H9 (cell line): ENCODE measurements around the gene UTS2B. TPM values are rescaled to one million over a fixed set of nuclear protein-coding genes. Genes with fewer than 3 reads are reported as not detected.

Source experiments
- DNase-seq: peaks from one replicate; pipeline ENCODE4 v3.0.0-alpha.2; 2017
- H2AFZ ChIP-seq: one replicate; pipeline ENCODE4 v1.6.1; 2013; ENCODE audit warnings: mild to moderate bottlenecking, low read length, control low read depth, moderate library complexity
- H2AK5ac ChIP-seq: 2 replicates; pipeline ENCODE4 v1.6.1; 2013; ENCODE audit warnings: low read length, control low read depth, mixed read lengths; ENCODE audit not compliant: insufficient read length
- H2BK120ac ChIP-seq: one replicate; pipeline ENCODE4 v1.6.1; 2013; ENCODE audit warnings: low read depth, mild to moderate bottlenecking, low read length, control low read depth, inconsistent platforms; ENCODE audit not compliant: poor library complexity, severe bottlenecking
- H2BK12ac ChIP-seq: 2 replicates; pipeline ENCODE4 v1.6.1; 2013; ENCODE audit warnings: low read length, control low read depth, mixed read lengths, low read depth; ENCODE audit not compliant: insufficient read length
- H2BK15ac ChIP-seq: 2 replicates; pipeline ENCODE4 v1.6.1; 2013; ENCODE audit warnings: low read depth, low read length, control low read depth
- H2BK20ac ChIP-seq: one replicate; pipeline ENCODE4 v1.6.1; 2013; ENCODE audit warnings: low read depth, mild to moderate bottlenecking, low read length, control low read depth, inconsistent platforms; ENCODE audit not compliant: poor library complexity, severe bottlenecking
- H2BK5ac ChIP-seq: 2 replicates; pipeline ENCODE4 v1.6.1; 2013; ENCODE audit warnings: low read length, control low read depth, mixed read lengths; ENCODE audit not compliant: insufficient read length
- H3K14ac ChIP-seq: 2 replicates; pipeline ENCODE4 v1.6.1; 2013; ENCODE audit warnings: low read length, control low read depth; ENCODE audit not compliant: insufficient read depth
- H3K18ac ChIP-seq: 2 replicates; pipeline ENCODE4 v1.6.1; 2013; ENCODE audit warnings: low read depth, mild to moderate bottlenecking, mixed read lengths, low read length, control low read depth; ENCODE audit not compliant: insufficient read length
- H3K23ac ChIP-seq: 2 replicates; pipeline ENCODE4 v1.6.1; 2013; ENCODE audit warnings: low read length, control low read depth, mixed read lengths, low read depth; ENCODE audit not compliant: insufficient read length
- H3K23me2 ChIP-seq: 2 replicates; pipeline ENCODE4 v1.6.1; 2013; ENCODE audit warnings: low read depth, mild to moderate bottlenecking, mixed read lengths, low read length, control low read depth; ENCODE audit not compliant: insufficient read length, poor library complexity, severe bottlenecking
- H3K27ac ChIP-seq: 2 replicates; pipeline ENCODE4 v1.5.1; 2013; ENCODE audit warnings: low read length, control low read depth, mixed read lengths, low read depth; ENCODE audit not compliant: insufficient read length
- H3K27me3 ChIP-seq: 2 replicates; pipeline ENCODE4 v1.6.1; 2013; ENCODE audit warnings: low read length, control low read depth, inconsistent platforms; ENCODE audit not compliant: insufficient read depth
- H3K4ac ChIP-seq: 2 replicates; pipeline ENCODE4 v1.6.1; 2013; ENCODE audit warnings: low read depth, mild to moderate bottlenecking, control low read depth, inconsistent platforms, low read length, moderate library complexity
- H3K4me1 ChIP-seq: 2 replicates; pipeline ENCODE4 v1.6.1; 2013; ENCODE audit warnings: low read length, control low read depth, inconsistent platforms; ENCODE audit not compliant: insufficient read depth
- H3K4me2 ChIP-seq: 2 replicates; pipeline ENCODE4 v1.6.1; 2013; ENCODE audit warnings: low read length, control low read depth, mixed read lengths; ENCODE audit not compliant: insufficient read length, insufficient read depth
- H3K56ac ChIP-seq: 2 replicates; pipeline ENCODE4 v1.6.1; 2013; ENCODE audit warnings: low read depth, mild to moderate bottlenecking, mixed read lengths, low read length, control low read depth; ENCODE audit not compliant: insufficient read length
- H3K79me1 ChIP-seq: 2 replicates; pipeline ENCODE4 v1.6.1; 2013; ENCODE audit warnings: low read depth, mild to moderate bottlenecking, moderate library complexity, low read length, control low read depth, inconsistent platforms; ENCODE audit not compliant: insufficient read depth, poor library complexity, severe bottlenecking
- H3K79me2 ChIP-seq: 2 replicates; pipeline ENCODE4 v1.6.1; 2013; ENCODE audit warnings: low read length, control low read depth, inconsistent platforms; ENCODE audit not compliant: insufficient read depth
- H3K9ac ChIP-seq: 2 replicates; pipeline ENCODE4 v1.6.1; 2013; ENCODE audit warnings: low read length, control low read depth, mixed read lengths; ENCODE audit not compliant: insufficient read length; ENCODE audit errors: extremely low read depth
- H3K9me3 ChIP-seq: one replicate; pipeline ENCODE4 v1.6.1; 2013; ENCODE audit warnings: low read depth, low read length, inconsistent platforms; ENCODE audit not compliant: control insufficient read depth
- H3T11ph ChIP-seq: one replicate; pipeline ENCODE4 v1.6.1; 2013; ENCODE audit warnings: mild to moderate bottlenecking, low read length, control low read depth, inconsistent platforms
- H4K20me1 ChIP-seq: one replicate; pipeline ENCODE4 v1.6.1; 2013; ENCODE audit not compliant: control insufficient read depth, insufficient read length, insufficient read depth
- H4K5ac ChIP-seq: 2 replicates; pipeline ENCODE4 v1.6.1; 2013; ENCODE audit warnings: low read depth, mild to moderate bottlenecking, mixed read lengths, low read length, control low read depth; ENCODE audit not compliant: insufficient read length
- H4K8ac ChIP-seq: replicated peaks from 2 replicates; pipeline ENCODE4 v1.6.1; 2013; ENCODE audit warnings: low read length, control low read depth, mixed read lengths, low read depth; ENCODE audit not compliant: insufficient read length
- H4K91ac ChIP-seq: 2 replicates; pipeline ENCODE4 v1.6.1; 2013; ENCODE audit warnings: low read depth, mild to moderate bottlenecking, moderate library complexity, mixed read lengths, low read length, control low read depth; ENCODE audit not compliant: insufficient read length
- H3K27ac Mint-ChIP-seq, 3 experiments: 2 replicates in 2 of 3; 3 replicates in 1 of 3; pipeline ENCODE4 v1.8.0; 2020 to 2021; ENCODE audit warnings: mixed read lengths in 3 of 3, mild to moderate bottlenecking in 1 of 3, moderate library complexity in 1 of 3
- H3K27me3 Mint-ChIP-seq: 2 replicates; pipeline ENCODE4 v1.8.0; 2021; ENCODE audit warnings: low read depth, mild to moderate bottlenecking, moderate library complexity, mixed read lengths
- H3K36me3 Mint-ChIP-seq, 3 experiments: 2 replicates in 2 of 3; 3 replicates in 1 of 3; pipeline ENCODE4 v1.8.0; 2020 to 2021; ENCODE audit warnings: low read depth in 3 of 3, mixed read lengths in 3 of 3; ENCODE audit not compliant: insufficient read depth in 1 of 3
- H3K4me1 Mint-ChIP-seq, 2 experiments: 2 replicates each; pipeline ENCODE4 v1.8.0; 2020; ENCODE audit warnings: mixed read lengths in 2 of 2
- H3K4me3 Mint-ChIP-seq, 2 experiments: 2 replicates in 1 of 2; 3 replicates in 1 of 2; pipeline ENCODE4 v1.8.0; 2020 to 2021; ENCODE audit warnings: mild to moderate bottlenecking in 2 of 2, mixed read lengths in 2 of 2, moderate library complexity in 1 of 2
- H3K9me3 Mint-ChIP-seq, 2 experiments: 2 replicates in 1 of 2; 3 replicates in 1 of 2; pipeline ENCODE4 v1.8.0; 2020; ENCODE audit warnings: mild to moderate bottlenecking in 2 of 2, mixed read lengths in 2 of 2, moderate library complexity in 1 of 2
- WGBS: extraction: QIAGEN DNeasy Blood & Tissue Kit; methylation state at CpG from one replicate; pipeline ENCODE4 v1.1.7; 2013; ENCODE audit warnings: missing lambda C conversion rate, low lambda C conversion rate, mixed read lengths; ENCODE audit not compliant: insufficient read length; ENCODE audit errors: extremely low coverage; 5-methylcytosine and 5-hydroxymethylcytosine counted together
- total RNA-seq: library from RNA; stranded (reverse); gene quantifications from 2 replicates; pipeline ENCODE4 v1.2.1, GENCODE V29; 2021
- TF ChIP-seq, protein P1 (sequence below): fragments of 200-600 bp; sonication (generic); conservative IDR thresholded peaks from 3 replicates; pipeline ENCODE4 v1.8.0; 2021; ENCODE audit warnings: antibody characterized with exemption, mild to moderate bottlenecking

The UTS2B gene
- total RNA-seq, 1 experiment from 2014 or later = 0.09 TPM

- Mint-ChIP-seq H3K36me3 (no peaks in the 10 kb centered on the region), H3K9me3 (no peaks in the 10 kb centered on the region)
- no peak overlapping the region for H3K18ac ChIP-seq
Measured at GRCh38 chr3:191263850-191264249, 66.5 kb downstream of the UTS2B start.

More at GRCh38 chr3:191263850-191264249, 66.5 kb downstream of the UTS2B start:
- H3K4me1 Mint-ChIP-seq = peaks cover 28 to 49% of the 10 kb centered on the region in 2 experiments
- H2BK15ac ChIP-seq = no peak overlapping the region
- H2BK120ac ChIP-seq = no peak overlapping the region
- H3K9me3 ChIP-seq = no peaks in the 10 kb centered on the region
- H4K8ac ChIP-seq = no peak overlapping the region
- no peak overlapping the region for H2BK20ac ChIP-seq
- no peaks in the 10 kb centered on the region for H3K79me2 ChIP-seq
- H3K23ac ChIP-seq = no peak overlapping the region
- H4K91ac ChIP-seq = no peak overlapping the region
- H3K27ac ChIP-seq = no peak overlapping the region
- no peak overlapping the region for H2AK5ac ChIP-seq
- no peak for DNase-seq
- no peak overlapping the region for H3K56ac ChIP-seq
- no peaks in the 10 kb centered on the region for H4K20me1 ChIP-seq
- H2BK5ac ChIP-seq = no peak overlapping the region
- no peak overlapping the region for H2AFZ ChIP-seq
- H3K4me2 ChIP-seq = no peak overlapping the region
- no peak overlapping the region for H3K4ac ChIP-seq
- H3K23me2 ChIP-seq = no peaks in the 10 kb centered on the region
- H3K79me1 ChIP-seq = no peaks in the 10 kb centered on the region
- H3K4me3 Mint-ChIP-seq = no peak overlapping the region
- no peak overlapping the region for H3K14ac ChIP-seq
- H3K4me1 ChIP-seq = peaks cover 1% of the 10 kb centered on the region; the same call in 1 of the 2 replicates
- H4K5ac ChIP-seq = no peak overlapping the region
- no peak overlapping the region for H3K9ac ChIP-seq
- no peaks in the 10 kb centered on the region for H3K27me3 ChIP-seq
- no peak overlapping the region for H2BK12ac ChIP-seq
- no CpG with 5 or more reads among the region's 3 CpGs for WGBS
- no peak overlapping the region for H3T11ph ChIP-seq
- H3K27me3 Mint-ChIP-seq = no peaks in the 10 kb centered on the region
- TF ChIP-seq, protein P1, sequence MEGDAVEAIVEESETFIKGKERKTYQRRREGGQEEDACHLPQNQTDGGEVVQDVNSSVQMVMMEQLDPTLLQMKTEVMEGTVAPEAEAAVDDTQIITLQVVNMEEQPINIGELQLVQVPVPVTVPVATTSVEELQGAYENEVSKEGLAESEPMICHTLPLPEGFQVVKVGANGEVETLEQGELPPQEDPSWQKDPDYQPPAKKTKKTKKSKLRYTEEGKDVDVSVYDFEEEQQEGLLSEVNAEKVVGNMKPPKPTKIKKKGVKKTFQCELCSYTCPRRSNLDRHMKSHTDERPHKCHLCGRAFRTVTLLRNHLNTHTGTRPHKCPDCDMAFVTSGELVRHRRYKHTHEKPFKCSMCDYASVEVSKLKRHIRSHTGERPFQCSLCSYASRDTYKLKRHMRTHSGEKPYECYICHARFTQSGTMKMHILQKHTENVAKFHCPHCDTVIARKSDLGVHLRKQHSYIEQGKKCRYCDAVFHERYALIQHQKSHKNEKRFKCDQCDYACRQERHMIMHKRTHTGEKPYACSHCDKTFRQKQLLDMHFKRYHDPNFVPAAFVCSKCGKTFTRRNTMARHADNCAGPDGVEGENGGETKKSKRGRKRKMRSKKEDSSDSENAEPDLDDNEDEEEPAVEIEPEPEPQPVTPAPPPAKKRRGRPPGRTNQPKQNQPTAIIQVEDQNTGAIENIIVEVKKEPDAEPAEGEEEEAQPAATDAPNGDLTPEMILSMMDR = no peak
- H3K27ac Mint-ChIP-seq = no peak overlapping the region; a peak in 1 of 7 replicates
